NCI-H2227 (cell line): ENCODE results near the gene ABHD17A.

Experiments
- DNase-seq: peaks from one replicate; lab custom pipeline; 2025; ENCODE audit not compliant: unreplicated experiment; lab: John Stamatoyannopoulos, UW

Gene ABHD17A

DNA sequence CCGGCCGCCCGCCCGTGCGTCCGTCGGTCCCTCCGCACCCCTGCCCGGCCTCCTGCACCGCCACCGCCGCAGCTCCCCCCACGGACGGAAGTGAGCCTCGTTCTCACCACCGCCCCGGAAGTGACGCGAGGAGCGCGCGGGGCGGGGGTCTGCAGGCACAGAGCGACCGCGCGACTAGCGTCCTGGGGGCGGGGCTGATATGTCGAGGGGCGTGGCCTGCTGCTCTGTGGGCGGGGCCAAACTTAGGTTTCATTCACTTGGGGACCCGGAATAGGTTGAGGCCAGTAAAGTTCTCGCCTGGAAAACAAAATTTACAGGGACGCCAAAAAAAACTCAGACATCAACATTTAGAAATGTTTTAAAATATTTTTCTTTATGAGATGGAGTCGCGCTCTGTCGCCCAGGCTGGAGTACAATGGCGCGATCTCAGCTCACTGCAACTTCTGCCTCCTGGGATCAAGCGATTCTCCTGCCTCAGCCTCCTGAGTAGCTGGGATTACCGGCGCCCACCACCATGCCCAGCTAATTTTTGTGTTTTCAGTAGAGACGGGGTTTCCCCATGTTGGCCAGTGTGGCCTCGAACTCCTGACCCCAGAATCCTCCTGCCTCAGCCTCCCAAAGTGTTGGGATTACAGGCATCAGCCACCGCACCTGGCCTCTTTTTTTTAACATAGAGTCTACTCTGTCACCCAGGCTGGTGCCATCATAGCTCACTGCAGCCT lies at the start of gene ABHD17A:
TSS of gene ABHD17A (minus strand) at position 99 of the 722 bp plus-strand sequence. CDS start 3,930 bp downstream, outside the sequence.
- DNase-seq: peak; percentile 94

DNA sequence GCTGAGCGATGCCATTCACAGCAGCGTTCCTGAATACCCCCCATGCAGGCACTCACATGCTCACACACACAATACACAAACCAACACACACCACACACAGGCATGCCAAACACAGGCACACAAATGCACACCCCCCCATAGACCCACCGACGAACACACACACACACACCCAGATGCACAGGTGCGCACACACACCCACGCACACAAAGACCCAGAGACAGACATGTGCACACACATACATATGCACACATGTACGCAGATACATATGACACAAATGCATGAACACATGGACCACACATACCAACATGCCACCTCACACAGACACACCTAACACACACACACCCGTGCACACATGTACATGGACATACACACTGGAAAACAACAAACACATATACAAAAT lies 48.6 kb upstream of the ABHD17A start:
- no peak for DNase-seq

DNA sequence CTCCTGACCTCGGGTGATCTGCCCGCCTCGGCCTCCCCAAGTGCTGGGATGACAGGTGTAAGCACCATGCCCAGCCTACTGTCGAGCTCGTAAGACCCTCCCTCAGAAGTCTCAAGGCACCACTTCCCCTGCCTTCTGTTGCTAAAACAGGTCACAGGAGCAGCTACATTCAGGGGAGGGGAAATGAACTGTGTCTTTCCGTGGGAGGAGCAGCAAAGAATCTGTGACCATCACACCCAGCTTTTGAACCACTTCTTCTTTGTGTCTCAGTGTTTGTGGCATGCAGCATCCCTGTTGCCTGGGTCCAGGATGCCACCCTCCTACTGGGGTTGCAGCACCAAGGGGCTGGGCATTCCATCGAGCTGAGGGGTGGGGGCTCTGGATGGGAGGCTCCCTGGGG lies 47.9 kb upstream of the ABHD17A start:
- DNase-seq: no peak

DNA sequence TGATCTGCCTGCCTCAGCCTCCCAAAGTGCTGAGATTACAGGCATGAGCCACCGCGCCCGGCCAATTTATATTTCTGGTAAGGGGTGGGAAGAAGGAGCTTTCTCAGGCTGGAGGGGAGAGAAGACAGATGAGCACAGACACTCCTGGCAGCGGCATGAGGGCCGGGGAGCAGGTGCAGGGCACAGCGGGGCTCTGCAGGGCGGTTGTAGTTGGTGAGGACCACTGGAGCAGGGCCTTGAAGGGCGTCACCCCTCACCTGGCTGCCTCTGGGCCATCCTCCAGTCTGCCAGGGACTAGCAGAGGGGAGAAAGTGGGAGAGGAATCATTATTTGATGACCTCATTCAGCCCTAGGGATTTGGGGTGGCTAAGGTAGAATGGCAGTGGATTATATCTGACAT lies 47.1 kb upstream of the ABHD17A start:
- DNase-seq: no peak

DNA sequence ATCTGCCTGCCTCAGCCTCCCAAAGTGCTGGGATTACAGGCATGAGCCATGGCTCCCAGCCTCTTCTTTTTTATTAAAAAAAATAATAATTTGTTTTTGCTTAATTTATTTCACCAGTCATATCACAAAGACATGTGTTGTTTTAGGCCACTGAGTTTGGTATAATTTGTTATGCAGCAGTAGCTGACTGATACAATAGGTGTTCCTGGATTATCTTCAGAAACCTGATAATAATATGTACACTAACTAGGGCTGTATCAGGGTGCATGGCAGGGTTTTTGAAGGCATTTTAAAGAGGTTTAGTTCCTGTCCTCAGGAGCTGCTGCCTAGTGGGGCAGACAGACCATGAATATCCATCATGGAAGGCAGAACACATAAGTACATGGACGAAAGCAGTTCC lies 46.1 kb upstream of the ABHD17A start:
- DNase-seq: no peak

DNA sequence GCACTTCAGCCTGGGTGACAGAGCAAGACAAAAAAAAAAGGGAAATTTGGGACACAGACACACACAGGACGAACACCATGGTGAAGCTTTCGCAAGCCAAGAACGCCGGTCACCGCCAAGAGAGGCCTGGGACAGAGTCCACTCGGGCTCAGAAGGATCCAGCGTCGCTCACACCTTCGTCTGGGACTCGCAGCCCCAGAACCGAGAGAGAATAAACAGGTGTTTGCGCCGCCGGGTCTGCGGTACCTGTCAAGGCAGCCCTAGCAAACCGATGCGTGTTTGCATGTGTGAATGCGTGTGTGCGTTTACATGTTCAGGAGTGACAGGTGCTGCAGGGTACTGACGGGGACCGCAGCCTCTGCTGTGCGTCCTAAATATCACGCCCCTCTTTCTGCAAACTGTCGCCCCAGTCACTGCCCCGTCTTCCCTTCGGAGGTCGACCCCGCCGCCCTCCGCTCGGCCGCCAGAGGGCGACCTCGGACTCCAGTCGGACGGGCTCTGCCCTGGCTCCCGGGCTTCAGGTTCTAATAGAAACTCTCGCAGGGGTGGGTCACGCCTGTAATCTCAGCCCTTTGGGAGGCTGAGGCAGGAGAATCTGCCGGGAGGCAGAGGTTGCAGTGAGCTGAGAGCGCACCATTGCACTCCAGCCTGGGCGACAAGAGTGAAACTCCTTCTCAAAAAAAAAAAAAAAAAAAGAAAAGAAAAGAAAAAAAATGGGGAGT lies 43.9 kb upstream of the ABHD17A start:
- DNase-seq: peak; percentile 77

DNA sequence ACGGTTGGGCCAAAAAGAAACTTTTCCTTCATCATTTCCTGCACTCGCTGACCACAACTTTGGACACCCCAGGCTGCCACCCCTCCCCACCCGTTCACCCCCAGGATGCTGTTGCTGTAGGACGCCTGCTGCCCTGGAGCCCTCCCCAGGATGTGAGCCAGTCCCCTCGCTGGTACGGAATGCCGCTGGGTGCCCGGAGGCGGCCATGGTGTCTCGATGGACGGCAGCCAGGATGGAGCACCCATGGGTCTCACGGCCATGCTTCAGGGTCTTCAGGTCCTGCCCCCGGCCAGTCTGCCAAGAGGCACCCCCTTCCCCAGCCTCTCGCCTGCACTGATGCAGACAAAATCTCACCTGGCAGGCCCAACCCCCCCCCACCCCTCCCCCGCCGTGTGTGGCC lies 40.2 kb upstream of the ABHD17A start:
- DNase-seq: no peak

DNA sequence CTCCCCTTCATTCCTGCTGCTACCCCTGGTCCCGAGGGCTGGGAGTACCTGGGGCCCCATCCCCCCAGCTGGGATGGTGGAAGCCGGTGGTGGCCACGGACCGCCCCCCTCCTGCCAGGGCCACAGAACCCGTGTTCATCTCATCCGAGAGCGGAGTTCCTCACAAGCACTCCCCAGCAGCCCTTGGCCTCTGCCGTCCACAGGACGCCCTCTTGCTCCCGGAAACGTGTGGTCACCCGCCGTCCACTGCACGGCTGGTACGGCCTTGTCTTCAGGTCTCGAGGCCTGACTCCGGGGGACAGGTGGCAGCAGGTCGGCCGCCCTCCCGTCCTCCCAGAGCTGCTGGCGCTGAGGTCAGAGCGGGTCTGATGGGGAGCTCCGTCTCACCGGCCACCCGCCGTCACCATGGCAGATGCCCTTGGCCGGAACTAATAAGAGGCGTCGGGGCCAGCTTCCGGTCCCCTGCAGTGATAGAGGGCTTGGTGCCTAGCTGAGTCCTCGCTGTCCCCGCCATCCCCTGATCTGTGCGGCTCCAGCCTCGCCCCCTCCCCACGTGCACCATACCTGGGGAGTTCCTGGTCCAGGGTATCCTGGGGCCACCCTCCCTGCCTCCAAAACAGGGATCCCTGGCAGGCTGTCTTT lies 39.1 kb upstream of the ABHD17A start:
- DNase-seq: no peak

DNA sequence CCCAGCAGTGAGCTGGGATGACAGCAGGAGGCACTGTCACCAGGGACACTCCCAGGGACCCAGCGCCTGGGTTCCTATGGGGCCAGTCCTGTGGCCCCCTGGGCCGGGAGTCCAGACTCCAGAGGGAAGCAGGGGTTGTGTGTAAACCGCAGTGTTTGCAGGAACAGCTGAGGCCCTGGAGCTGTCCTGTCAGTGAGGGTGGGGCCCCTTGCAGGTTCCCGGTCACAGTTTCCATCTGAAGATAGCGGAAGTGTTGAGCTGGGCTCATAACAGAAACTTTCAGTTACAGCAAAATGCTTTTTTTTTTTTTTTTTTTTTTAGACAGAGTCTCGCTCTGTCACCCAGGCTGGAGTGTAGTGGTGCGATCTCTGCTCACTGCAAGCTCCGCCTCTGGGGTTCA lies 38.0 kb upstream of the ABHD17A start:
- no peak for DNase-seq

DNA sequence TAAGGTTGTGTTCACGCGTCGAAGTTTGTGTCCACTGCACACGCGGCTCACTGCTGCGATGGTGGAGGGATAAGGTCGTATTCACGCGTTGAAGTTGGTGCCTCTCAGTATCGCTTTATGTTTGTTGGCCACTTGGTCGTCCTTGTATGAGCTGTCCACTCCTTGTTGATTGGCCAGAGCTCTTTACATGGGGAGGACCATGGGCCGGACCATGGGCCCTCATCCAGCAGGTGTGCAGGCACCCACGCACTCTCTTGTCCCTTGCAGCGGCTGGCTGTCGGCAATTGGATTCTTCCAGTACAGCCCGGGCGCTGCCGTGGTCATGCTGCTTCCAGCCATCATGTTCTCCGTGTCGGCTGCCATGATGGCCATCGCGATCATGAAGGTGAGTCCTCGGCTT lies 37.5 kb upstream of the ABHD17A start:
- no peak for DNase-seq

DNA sequence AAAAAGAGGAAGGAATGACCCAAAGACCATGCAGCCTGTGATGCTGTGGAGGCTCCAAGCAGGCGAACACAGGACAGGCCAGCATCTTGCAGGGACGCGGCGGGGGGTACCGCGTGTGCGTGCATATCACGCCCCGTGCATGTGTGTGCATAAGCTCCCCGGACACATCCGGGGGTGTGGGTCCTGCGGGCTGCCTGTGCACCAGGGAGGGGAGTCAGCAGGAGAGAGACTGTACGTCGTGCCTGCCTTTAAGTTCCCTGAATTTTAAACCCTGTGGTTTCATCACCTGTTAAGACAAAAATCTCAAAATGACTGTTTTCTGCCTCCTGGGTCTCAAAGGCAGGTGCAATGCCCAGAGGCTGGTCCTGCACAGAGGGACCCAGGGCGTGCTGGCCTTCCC lies 36.5 kb upstream of the ABHD17A start:
- DNase-seq: no peak

DNA sequence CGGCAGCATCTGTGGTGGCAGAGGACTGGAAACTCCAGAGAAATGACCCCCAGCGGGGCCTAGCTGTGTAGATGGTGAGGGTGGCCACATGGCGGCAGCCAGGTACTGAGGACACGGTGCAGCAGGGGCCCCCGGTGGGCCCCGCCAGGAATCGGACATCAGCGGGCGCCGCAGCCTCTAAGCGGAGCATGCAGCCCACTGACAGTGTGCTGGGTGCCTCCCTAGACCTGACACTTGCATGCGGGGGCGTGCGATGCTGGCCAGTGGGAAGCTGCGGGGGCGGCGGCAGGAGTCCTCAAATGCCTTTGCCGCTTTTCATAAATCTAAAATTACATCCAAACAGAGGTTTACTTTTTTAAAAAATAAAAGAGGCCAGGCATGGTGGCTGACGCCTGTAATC lies 36.0 kb upstream of the ABHD17A start:
- DNase-seq: no peak

DNA sequence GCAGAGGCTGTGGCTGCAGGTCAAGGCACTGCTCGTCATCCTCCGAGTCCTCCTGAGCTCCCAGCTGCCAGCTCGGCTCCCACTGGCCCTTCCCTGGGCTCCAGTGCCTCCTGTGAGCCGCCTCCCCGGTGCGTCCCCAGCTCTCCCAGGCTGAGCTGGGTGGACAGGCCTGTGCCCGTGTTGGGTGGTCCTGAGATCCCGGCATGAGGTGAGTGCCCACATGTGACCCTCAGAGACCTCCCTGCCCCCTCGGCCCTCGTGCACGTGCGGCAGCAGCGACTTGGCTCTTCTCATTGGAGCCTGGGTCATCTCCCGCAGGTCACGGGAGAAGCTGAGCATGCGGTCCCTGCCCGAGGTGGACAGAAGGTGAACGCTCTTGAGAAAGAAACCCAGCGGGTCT lies 35.3 kb upstream of the ABHD17A start:
- no peak for DNase-seq

DNA sequence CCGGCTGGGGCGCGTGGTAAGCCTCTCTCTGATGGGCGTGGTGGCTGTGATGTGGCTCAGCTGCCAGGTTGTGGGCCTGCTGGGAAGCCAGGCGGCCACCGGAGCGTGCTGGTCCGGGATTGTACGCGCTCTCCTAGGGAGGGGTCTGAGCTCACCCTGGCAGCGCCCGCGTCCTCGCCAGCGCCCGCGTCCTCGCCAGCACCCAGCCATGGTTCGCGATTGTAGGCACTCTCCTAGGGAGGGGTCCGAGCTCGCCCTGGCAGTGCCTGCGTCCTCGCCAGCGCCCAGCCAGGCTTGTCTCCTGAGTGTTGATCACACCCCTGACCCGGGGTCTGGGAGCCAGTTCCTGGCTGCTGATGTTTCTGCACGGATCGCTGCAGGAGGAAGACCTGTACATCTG lies 33.7 kb upstream of the ABHD17A start:
- no peak for DNase-seq

DNA sequence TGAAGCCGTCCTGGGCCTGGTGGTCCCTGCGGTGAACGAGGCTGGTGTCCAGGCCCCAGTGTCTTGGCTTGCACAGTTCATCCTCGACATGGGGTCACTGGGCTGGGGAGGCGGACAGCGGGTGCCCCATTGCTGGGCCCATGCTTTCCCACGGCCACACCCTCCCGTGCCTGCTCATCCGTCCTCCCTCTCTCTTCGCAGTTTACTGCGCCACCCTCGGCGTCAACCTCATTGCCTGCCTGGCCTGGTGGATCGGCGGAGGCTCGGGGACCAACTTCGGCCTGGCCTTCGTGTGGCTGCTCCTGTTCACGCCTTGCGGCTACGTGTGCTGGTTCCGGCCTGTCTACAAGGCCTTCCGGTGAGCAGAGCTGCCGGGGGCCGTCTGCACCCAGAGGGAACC lies 32.6 kb upstream of the ABHD17A start:
- no peak for DNase-seq

DNA sequence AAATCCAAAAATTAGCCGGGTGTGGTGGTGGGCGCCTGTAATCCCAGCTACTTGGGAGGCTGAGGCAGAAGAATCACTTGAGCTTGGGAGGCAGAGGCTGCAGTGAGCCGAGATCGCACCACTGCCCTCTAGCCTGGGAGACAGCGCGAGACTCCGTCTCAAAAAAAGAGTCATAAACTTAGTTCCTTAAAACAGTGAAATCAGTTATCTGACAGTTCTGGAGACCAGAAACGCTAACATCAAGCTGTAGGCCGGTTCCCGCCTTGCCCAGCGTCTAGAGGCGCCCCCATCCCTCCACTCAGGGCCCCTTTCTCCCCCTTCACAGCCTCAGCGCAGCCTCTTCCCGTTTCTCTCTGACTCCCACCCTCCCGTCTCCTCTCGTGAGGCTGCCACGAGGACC lies 31.9 kb upstream of the ABHD17A start:
- no peak for DNase-seq

DNA sequence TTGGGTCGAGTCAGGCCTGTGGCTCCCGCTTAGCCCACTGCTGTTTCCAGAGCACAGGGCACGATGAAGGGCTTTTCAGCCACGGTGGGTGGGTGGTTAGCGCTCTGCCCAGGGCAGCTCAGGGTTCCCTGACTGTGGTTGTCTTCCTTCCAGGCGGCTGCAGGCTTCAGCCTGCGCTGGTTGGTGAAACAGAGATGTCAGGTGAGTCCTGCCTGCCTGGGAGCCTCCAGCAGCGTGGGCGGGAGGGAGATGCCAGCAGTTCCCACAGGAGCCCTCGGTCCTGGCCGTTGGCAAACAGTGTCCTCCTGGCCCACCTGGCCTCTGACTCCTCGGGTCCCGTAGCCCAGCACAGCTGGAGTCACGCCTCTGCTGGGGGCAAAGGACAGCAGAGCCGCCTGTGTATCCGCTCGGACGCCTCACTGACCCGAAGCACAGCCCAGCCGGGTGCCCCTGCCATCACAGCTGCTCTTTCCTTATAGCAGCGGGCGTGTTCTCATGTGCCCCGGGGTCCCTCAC lies 29.6 kb upstream of the ABHD17A start:
- no peak for DNase-seq

DNA sequence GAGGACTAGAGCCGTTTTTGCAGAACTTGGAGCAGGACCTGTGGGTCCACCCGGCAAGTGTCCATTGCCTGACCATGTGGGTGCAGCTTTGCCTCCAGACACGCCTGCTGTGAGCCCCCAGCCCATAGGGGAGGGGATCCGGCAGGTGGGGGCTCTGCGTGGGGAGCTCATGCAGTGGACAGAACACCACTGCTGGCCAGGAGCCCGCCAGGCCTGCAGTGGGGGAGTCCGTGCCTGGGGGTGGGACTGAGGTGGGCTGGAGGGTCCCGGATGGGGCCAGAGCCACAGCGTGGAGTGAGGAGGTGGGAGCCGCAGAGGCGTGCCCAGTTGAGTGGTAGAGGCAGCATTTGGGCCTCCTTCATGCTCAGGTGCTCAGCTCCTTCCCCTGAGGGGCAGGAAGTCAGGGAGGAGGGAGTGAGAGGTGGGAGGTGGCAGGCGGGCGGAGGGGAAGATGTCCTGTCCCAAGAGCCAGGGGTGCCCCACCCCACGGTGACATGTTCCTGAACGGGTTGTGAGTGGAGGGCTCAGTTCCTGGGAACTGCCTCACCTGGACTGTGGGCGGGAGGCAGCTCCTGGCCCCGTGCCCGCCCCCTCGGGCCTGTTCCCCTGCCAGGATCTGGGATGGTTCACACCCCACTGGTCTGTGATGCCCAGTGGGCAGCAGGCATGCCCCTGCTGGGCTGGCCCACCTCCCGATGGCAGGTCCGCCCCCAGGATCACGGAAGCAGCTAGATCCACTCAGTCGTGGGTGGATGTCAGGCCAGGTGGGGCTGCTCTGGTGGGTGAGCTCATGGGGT lies 28.7 kb upstream of the ABHD17A start:
- no peak for DNase-seq

DNA sequence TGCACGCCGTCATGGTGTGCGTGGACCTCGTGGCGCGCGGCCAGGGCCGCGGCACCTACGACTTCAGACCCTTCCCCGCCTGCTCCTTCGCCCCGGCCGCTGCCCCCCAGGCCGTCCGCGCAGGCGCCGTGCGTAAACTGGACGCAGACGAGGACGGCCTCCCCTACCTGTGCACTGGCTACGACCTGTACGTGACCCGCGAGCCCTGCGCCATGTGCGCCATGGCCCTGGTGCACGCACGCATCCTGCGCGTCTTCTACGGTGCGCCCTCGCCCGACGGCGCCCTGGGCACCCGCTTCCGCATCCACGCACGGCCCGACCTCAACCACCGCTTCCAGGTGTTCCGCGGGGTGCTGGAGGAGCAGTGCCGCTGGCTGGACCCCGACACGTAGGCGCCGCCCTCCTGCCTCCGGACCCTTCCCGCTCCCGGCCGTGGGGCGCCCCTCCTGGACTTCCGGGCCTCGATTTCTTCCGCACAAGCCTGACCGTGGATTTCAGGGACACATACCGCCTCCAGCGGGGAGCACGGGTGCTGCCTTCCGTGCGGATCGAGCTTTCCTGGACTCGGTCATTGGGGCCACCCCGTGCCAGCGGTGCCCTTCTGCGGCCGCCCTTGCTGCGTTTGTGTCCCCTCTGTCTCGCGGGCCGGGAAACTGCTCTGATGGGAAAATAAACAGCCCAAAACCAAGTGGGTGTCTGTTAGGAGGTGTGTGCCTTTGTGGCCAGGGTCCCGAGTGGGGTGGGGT lies 27.6 kb upstream of the ABHD17A start:
- no peak for DNase-seq

DNA sequence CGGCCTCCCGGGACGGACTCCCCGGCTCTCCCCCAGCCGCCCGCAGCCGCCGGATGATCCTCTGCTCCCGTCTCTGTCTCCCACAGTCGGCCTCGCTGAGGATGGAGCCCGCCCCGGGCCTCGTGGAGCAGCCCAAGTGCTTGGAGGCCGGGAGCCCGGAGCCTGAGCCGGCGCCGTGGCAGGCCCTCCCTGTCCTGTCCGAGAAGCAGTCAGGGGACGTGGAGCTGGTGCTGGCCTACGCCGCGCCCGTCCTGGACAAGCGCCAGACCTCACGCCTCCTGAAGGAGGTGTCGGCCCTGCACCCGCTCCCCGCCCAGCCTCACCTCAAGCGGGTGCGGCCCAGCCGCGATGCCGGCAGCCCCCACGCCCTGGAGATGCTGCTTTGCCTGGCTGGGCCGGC lies 26.7 kb upstream of the ABHD17A start:
- DNase-seq: no peak

DNA sequence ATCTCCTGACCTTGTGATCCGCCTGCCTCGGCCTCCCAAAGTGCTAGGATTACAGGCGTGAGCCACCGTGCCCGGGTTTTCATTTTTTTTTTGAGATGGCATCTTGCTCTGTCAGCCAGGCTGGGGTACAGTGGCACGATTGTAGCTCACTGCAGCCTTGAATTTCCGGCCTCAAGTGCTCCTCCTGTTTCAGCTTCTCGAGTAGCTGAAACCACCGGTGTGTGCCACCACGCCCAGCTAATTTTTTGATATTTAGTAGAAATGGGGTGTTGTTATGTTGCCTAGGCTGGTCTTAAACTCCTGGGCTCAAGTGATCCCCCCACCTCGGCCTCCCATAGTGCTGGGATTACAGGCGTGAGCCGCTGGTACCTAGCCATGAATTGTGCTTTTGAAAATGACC lies 25.8 kb upstream of the ABHD17A start:
- no peak for DNase-seq
